ENCODE data around the gene SCAF1.

DNA sequence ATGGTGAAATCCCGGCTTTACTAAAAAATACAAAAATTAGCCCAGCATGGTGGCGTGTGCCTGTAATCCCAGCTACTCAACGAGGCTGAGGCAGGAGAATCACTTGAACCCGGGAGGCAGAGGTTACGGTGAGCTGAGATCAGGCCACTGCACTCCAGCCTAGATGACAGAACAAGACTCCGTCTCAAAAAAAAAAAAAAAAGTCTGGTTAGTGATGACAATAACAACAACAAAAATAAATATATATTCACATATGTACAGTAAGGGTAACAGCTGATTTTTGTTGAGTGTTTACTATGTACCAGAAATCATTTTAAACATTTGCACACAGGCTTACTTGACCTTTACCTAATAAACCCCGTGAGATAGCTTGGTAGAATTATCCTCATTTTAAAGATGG is 25.1 kb upstream of the SCAF1 start:
- TF ChIP-seq, protein P1, sequence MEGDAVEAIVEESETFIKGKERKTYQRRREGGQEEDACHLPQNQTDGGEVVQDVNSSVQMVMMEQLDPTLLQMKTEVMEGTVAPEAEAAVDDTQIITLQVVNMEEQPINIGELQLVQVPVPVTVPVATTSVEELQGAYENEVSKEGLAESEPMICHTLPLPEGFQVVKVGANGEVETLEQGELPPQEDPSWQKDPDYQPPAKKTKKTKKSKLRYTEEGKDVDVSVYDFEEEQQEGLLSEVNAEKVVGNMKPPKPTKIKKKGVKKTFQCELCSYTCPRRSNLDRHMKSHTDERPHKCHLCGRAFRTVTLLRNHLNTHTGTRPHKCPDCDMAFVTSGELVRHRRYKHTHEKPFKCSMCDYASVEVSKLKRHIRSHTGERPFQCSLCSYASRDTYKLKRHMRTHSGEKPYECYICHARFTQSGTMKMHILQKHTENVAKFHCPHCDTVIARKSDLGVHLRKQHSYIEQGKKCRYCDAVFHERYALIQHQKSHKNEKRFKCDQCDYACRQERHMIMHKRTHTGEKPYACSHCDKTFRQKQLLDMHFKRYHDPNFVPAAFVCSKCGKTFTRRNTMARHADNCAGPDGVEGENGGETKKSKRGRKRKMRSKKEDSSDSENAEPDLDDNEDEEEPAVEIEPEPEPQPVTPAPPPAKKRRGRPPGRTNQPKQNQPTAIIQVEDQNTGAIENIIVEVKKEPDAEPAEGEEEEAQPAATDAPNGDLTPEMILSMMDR (IDR thresholded peaks at IDR 0.05): no peak
- no peak for TF ChIP-seq POLR2A (IDR thresholded peaks at IDR 0.05)
